Measurements from ENCODE around the gene RAD51B. TPM values are rescaled to one million over a fixed set of nuclear protein-coding genes. Genes with fewer than 3 reads are reported as not detected.

RAD51B gene
- total RNA-seq, 1 donor from 2014 or later, result 5.3 TPM

DNA sequence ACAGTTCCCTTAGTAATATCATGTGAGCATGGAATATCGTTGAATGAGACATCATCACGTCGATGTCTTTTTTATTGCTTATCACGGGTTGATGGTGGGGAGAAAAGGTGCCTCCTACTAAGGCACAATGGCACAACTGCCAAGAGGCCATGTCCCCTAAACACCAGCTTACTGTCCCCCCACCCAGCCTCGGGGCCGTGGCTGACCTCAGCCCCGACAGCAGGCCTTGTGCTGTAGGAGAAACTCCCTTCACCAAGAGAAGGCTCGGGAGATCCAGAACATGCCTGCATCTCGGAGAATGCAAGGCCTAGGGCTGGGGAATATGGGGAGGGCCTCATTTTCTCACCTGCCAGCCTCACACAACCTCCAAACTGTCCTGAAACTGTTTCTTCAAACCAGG, 950.5 kb downstream of the RAD51B start:
- FAIRE-seq (no peak), DNase-seq (ENCODE audit: low spot score in 2 of 2) (no peak)

DNA sequence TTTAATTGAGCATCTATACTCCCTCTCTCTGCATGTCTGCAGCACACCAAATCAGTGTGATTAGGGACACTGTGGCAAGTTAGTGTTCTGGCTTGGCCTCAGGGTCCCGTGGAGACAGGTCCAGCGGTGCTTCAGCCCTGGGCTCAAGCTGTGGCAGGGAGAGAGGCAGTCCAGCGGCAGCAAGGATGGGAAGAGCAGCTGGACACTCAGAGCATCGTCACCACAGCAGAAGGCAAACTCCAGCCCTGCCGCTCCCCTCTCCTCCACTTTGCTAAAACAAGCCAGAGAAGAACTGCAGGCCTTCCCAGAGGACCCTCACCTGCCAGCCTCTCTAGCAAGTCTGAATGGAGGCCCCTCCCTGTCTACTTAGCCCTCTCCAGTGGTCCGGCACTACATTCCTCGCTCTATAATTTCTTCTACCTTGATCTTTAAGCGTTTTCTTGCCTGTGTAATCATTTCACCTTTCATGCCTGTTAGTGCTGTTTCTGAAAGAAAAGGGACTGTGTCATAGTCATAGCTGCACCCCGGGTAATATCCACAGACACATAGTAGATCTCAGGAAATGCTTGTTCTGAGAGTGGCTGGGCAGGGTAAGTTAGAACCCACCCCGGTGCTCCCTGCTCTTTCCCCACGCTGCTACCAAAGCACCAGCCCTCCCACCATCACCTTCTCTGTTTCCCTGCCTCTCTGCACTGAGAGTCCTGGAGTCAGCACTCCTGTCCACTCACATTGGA, 951.1 kb downstream of the RAD51B start:
- no peak for DNase-seq (ENCODE audit: low spot score in 2 of 2)
- no peak for FAIRE-seq

DNA sequence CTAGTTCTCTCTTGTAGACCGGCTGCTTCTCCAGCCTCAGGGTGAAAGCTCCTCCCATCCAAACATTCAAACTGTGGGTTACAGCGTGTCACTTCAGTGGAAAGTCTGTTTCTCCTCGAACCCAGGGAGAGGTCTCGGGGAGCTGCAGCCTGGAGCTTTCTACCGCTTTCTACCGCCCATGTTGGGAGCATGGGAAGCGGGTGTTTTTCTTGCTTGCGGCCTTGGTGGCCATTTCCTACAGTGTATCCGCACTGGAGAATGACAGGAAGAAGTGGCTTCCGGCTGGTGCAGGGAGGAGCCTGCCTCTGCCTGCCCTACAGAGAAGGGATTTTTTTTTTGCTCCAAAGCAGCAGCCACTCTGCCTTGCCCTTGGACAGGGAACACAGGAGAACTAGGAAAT, 952.1 kb downstream of the RAD51B start:
- no peak for DNase-seq (ENCODE audit: low spot score in 2 of 2)
- no peak for FAIRE-seq

DNA sequence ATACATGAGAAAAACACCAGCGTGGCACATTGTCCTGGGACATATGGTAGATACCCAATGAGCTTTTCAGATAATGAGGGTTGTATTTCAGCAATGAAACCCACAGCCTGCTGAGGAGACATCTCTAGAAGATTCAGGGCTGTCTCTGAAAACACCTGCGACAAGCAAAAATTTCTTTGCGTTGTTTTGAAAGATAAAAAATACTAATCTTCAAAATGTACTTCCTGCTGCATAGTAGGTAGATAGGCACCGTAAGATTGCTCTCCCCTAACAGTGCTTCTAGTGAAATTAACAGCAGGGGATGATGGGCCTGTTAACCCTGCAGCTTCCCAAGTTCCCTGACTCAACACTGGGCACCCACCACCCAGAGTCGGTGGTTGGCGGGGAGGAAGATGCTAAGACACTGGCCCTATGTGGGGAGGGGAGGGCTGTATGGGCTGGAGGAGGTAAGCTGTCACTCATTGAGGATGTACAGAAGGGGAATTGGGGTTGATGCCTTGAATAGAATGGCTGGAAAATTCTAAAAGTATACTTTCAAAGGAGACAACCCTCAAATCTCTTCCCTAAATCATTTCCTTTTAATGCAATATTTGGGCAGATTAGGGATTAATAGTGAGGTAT, 953.3 kb downstream of the RAD51B start:
- no peak for FAIRE-seq
- DNase-seq (ENCODE audit: low spot score in 2 of 2), result no peak

DNA sequence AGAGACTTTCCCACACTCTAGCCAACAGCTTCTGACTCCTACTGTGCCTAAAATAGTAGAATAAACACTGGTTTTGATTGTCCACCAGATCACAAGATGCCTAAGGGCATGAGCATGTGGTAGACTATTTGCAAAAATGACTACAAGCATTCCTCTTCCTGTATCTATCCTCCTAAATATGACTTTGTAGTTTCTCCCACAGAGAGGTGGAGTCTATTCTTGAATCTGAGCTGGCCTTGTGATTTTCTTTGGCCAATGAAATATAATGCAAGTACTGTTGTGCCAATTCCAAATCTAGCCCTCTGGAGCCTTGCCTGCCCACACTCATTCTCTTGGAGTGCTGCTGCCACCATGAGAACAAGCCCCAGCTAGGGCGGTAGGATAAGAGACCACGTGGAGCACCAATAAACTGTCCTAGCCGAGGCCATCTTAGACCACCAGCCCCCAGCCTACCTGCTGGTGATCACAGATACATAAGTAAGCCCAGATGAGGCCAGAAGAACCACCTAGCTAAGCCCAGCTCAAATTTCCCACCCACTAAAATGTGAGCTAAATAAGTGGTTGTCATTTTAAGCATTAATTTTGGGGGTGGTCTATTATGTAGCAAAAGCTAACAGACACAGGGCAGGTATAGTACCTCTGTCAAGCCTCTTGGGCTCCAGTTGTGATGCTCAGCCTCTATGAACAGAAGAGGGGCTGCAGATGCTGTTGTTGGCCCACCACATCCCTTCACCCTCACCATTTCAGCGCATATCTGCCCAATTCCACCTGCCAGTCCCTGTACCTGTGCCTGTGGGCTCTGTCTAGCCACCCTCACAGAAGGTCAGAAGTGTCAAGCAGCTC, 955.4 kb downstream of the RAD51B start:
- DNase-seq (ENCODE audit: low spot score in 2 of 2), result no peak
- FAIRE-seq, result no peak

DNA sequence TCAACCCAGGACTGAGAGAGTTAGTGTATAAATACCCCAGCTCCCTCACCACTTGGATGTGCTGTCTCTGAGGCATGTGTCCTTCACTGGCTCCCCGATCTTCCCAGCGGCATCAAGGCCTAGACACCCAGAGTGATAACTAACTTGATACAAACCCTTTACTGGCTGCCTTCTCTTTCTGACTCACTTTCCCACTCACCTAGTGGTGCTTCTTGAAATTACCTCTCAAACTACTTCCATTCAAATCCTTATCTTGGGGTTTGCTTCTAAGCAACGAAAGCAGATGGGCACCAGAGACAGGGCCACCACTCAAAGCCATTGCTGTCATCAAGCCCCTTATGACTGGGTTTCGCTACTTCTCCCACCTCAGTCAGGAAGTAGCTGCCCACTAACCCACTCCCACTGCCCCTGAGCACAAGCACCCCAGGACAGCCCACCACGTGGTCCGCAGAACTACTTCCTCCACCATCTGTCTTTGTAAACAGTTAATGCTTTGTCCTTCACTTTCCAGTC, 956.1 kb downstream of the RAD51B start:
- no peak for DNase-seq (ENCODE audit: low spot score in 2 of 2)
- no peak for FAIRE-seq

DNA sequence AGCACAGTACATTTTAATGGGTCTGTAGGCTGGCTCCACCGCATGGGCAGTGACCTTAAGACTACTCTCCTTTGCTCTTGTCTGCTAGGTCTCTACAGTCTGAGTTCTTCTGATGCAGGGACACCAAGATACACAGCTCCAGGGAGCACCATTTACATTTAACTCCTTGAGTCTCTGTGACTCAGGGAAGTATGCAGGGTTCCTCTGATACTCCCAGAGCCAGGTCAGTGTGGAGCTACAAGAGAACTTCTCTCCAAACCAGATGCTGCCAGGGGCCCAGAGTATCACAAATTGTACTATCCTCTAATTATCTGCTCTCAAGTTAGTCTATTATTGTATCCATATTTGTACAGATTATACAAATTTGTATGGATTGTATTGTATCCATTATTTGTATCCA, 958.1 kb downstream of the RAD51B start:
- DNase-seq (ENCODE audit: low spot score in 2 of 2) (no peak), FAIRE-seq (no peak)

Small RNA genes lying within 50 kb of the gene (small RNA-seq; reads per million reads assigned to genes)
- gene RN7SL108P, result not detected
- gene RN7SL706P, result not detected
- gene RNU6-921P, result not detected

Other genes starting within 250 kb of the RAD51B start
- 29.8 TPM for gene PIGH, start 219.5 kb upstream of the RAD51B start, total RNA-seq
- gene ARG2, start 199.9 kb upstream of the RAD51B start, total RNA-seq, result 59.1 TPM
- gene VTI1B, start 145.1 kb upstream of the RAD51B start, total RNA-seq, result 40.4 TPM
- gene RDH11, start 124.0 kb upstream of the RAD51B start, total RNA-seq, result 128 TPM
- 0.82 TPM for gene RDH12, start 117.9 kb upstream of the RAD51B start, total RNA-seq
- 14.7 TPM for gene ZFYVE26, start 3.2 kb upstream of the RAD51B start, total RNA-seq